Astrocyte of the cerebellum (primary cell): ENCODE data around the gene CPA3.

ENCODE experiments used
- DNase-seq: peaks from one replicate; pipeline ENCODE4 v3.0.0-alpha.2; 2011; ENCODE audit warnings: low read depth
- H3K4me3 ChIP-seq: 2 replicates; pipeline ENCODE4 v1.5.1; 2011; ENCODE audit warnings: mild to moderate bottlenecking, low read depth, low read length, moderate library complexity
- CTCF ChIP-seq: IDR thresholded peaks from 2 replicates; pipeline ENCODE4 v1.5.1; 2012; ENCODE audit warnings: low read length, low read depth, moderate library complexity, mild to moderate bottlenecking; ENCODE audit errors: missing control alignments
- in situ Hi-C: cut with HindIII; loops from 2 replicates; pipeline ENCODE4 v1.10.0; 2017; ENCODE audit warnings: low sequenced_read_pairs

CPA3 gene

GRCh38 chr3:148865049-148865448 is at the start of gene CPA3:
Gene CPA3, plus strand, starts transcription at chr3:148865296. Its CDS starts 12 bp downstream, at chr3:148865308.
- DNase-seq, result no peak
- in situ Hi-C loops, result no loop called here
- no peak for TF ChIP-seq CTCF
- H3K4me3 ChIP-seq, result no peak within 1 kb of the TSS

GRCh38 chr3:148815316-148816110 is 49.6 kb upstream of the CPA3 start:
- TF ChIP-seq CTCF, result no peak
- H3K4me3 ChIP-seq, result no peak overlapping the region
- in situ Hi-C loops, result no loop called here
- no peak for DNase-seq

GRCh38 chr3:148816427-148816826 is 48.7 kb upstream of the CPA3 start:
- in situ Hi-C loops, result no loop called here
- no peak for DNase-seq
- H3K4me3 ChIP-seq, result no peak overlapping the region
- no peak for TF ChIP-seq CTCF

- in situ Hi-C loops, result no loop called here
- no peak for TF ChIP-seq CTCF
- DNase-seq, result no peak
- no peak overlapping the region for H3K4me3 ChIP-seq
Observed at GRCh38 chr3:148816981-148817525, 48.0 kb upstream of the CPA3 start.

- no peak for DNase-seq
- no peak overlapping the region for H3K4me3 ChIP-seq
- in situ Hi-C loops, result no loop called here
- TF ChIP-seq CTCF, result no peak
Observed at GRCh38 chr3:148820361-148821245, 44.5 kb upstream of the CPA3 start.

- no peak for DNase-seq
- in situ Hi-C loops, result no loop called here
Observed at GRCh38 chr3:148823026-148823425, 42.1 kb upstream of the CPA3 start.

More at GRCh38 chr3:148823026-148823425, 42.1 kb upstream of the CPA3 start:
- TF ChIP-seq CTCF, result no peak
- no peak overlapping the region for H3K4me3 ChIP-seq
